HCT116 (cell line): ENCODE measurements around the gene EVL. TPM values are rescaled to one million over a fixed set of nuclear protein-coding genes. Genes with fewer than 3 reads are reported as not detected.

Experiments used
- ATAC-seq: fragments of 200-7000 bp; cut with Tn5 transposase; 2 replicates; pipeline ENCODE4 v1.9.1; 2020; ENCODE audit warnings: mild to moderate bottlenecking, moderate library complexity
- BruUV-seq: library from RNA; stranded (reverse); fragments of 400-500 nt; replicated peaks from 2 replicates; lab custom pipeline; 2021; lab: Mats Ljungman, UMichigan
- CTCF ChIA-PET: fragments of 300-600 bp; sonication (Branson Sonifier 250); formaldehyde crosslinking; loops from one replicate; lab custom pipeline; 2021; ENCODE audit warnings: antibody characterized with exemption; lab: Charles Lee
- POLR2A ChIA-PET: fragments of 300-600, 350-600 bp; sonication (Branson Sonifier 250); formaldehyde crosslinking; loops from one replicate; lab custom pipeline; 2021; ENCODE audit warnings: antibody characterized with exemption; lab: Charles Lee
- RAD21 ChIA-PET, 2 experiments: fragments of 300-600 bp; sonication (Branson Sonifier 250); formaldehyde crosslinking; loops; one replicate each; lab custom pipeline; 2023; ENCODE audit warnings: low total read pairs in 2 of 2; ENCODE audit not compliant: uncharacterized antibody in 2 of 2, unreplicated experiment in 2 of 2, low non-redundant PET in 1 of 2; lab: Charles Lee
- DNase-seq: peaks from one replicate; pipeline ENCODE4 v3.0.0-alpha.2; 2010; ENCODE audit warnings: low read depth, low spot score
- H2AFZ ChIP-seq: fragments of 200-600 bp; shearing (Covaris generic), sonication (generic); 2 replicates; pipeline ENCODE4 v1.6.1; 2017; ENCODE audit warnings: low read depth, mixed run types, mixed read lengths, antibody characterized with exemption, low read length; ENCODE audit not compliant: poor library complexity, severe bottlenecking
- H3K27ac ChIP-seq: 2 replicates; pipeline ENCODE4 v1.5.1; 2012; ENCODE audit warnings: low read depth, low read length
- H3K27me3 ChIP-seq: fragments of 200-600 bp; sonication (generic); 2 replicates; pipeline ENCODE4 v1.6.1; 2016; ENCODE audit warnings: mixed run types, low read length, mixed read lengths; ENCODE audit not compliant: insufficient read depth
- H3K36me3 ChIP-seq, 2 experiments: fragments of 200-500 bp in 1 of 2; fragments of 200-600 bp in 1 of 2; sonication (Bioruptor generic) in 1 of 2; sonication (generic) in 1 of 2; 2 replicates each; pipeline versions ENCODE4 v1.5.1 to v1.6.1; 2014 to 2016; ENCODE audit warnings: low read length in 2 of 2, inconsistent platforms in 1 of 2, mixed read lengths in 1 of 2, mixed run types in 1 of 2; ENCODE audit not compliant: insufficient read depth in 2 of 2, control insufficient read depth in 1 of 2
- H3K4me1 ChIP-seq, 2 experiments: fragments of 200-600 bp in 1 of 2; sonication (generic) in 1 of 2; 2 replicates each; pipeline versions ENCODE4 v1.5.1 to v1.6.1; 2012 to 2017; ENCODE audit warnings: low read length in 2 of 2, inconsistent platforms in 1 of 2, mild to moderate bottlenecking in 1 of 2, mixed read lengths in 1 of 2, mixed run types in 1 of 2, moderate library complexity in 1 of 2; ENCODE audit not compliant: insufficient read depth in 2 of 2, control insufficient read depth in 1 of 2
- H3K4me2 ChIP-seq: fragments of 200-600 bp; sonication (generic); 2 replicates; pipeline ENCODE4 v1.6.1; 2017; ENCODE audit warnings: mixed run types, low read length, mixed read lengths
- H3K4me3 ChIP-seq, 2 experiments: fragments of 200-600 bp in 1 of 2; sonication (generic) in 1 of 2; replicated peaks in 1 of 2; 2 replicates each; pipeline ENCODE4 v1.5.1; 2011 to 2016; ENCODE audit warnings: low read length in 2 of 2, control low read depth in 1 of 2, low read depth in 1 of 2, mild to moderate bottlenecking in 1 of 2, mixed read lengths in 1 of 2, mixed run types in 1 of 2
- H3K79me2 ChIP-seq: fragments of 200-600 bp; sonication (generic); 2 replicates; pipeline ENCODE4 v1.6.1; 2017; ENCODE audit warnings: mild to moderate bottlenecking, mixed run types, low read length, moderate library complexity, mixed read lengths; ENCODE audit not compliant: insufficient read depth
- H3K9ac ChIP-seq: fragments of 200-600 bp; sonication (generic); 2 replicates; pipeline ENCODE4 v1.6.1; 2016; ENCODE audit warnings: low read length, mixed read lengths
- H3K9me2 ChIP-seq: fragments of 200-600 bp; sonication (generic), shearing (Covaris generic); 2 replicates; pipeline ENCODE4 v1.6.1; 2017; ENCODE audit warnings: mixed run types, mild to moderate bottlenecking, moderate library complexity; ENCODE audit not compliant: insufficient read depth
- H3K9me3 ChIP-seq, 2 experiments: fragments of 200-500 bp in 1 of 2; fragments of 200-600 bp in 1 of 2; sonication (Bioruptor generic) in 1 of 2; sonication (generic) in 1 of 2; 2 replicates each; pipeline ENCODE4 v1.6.1; 2014 to 2017; ENCODE audit warnings: low read length in 2 of 2, mixed read lengths in 2 of 2, inconsistent platforms in 1 of 2, low read depth in 1 of 2, mild to moderate bottlenecking in 1 of 2, mixed run types in 1 of 2, moderate library complexity in 1 of 2; ENCODE audit not compliant: control insufficient read depth in 1 of 2, insufficient read depth in 1 of 2
- H4K20me1 ChIP-seq: fragments of 200-600 bp; sonication (generic), shearing (Covaris generic); 2 replicates; pipeline ENCODE4 v1.6.1; 2017; ENCODE audit warnings: mixed run types, mild to moderate bottlenecking, moderate library complexity; ENCODE audit not compliant: insufficient read depth
- EZH2 ChIP-seq: fragments of 200-600 bp; sonication (generic); IDR thresholded peaks from 2 replicates; pipeline ENCODE4 v1.6.1; 2017; ENCODE audit warnings: antibody characterized with exemption, mixed run types
- JUND ChIP-seq: IDR thresholded peaks from 2 replicates; pipeline ENCODE4 v1.6.1; 2012
- POLR2A ChIP-seq: IDR thresholded peaks from 2 replicates; pipeline ENCODE4 v1.7.0; 2011; ENCODE audit warnings: borderline replicate concordance; ENCODE audit not compliant: insufficient read depth, insufficient read length; ENCODE audit errors: extremely low read depth
- POLR2AphosphoS5 ChIP-seq: IDR thresholded peaks from 2 replicates; pipeline ENCODE4 v1.6.1; 2011; ENCODE audit warnings: mild to moderate bottlenecking, low read depth, low read length, moderate library complexity
- RAD21 ChIP-seq: IDR thresholded peaks from 2 replicates; pipeline ENCODE4 v1.6.1; 2012; ENCODE audit warnings: low read depth, mild to moderate bottlenecking
- SIN3A ChIP-seq: IDR thresholded peaks from 2 replicates; pipeline ENCODE4 v1.6.1; 2012; ENCODE audit warnings: low read depth
- TCF7L2 ChIP-seq: IDR thresholded peaks from 2 replicates; pipeline ENCODE4 v1.7.0; 2011; ENCODE audit warnings: borderline replicate concordance, inconsistent platforms; ENCODE audit not compliant: insufficient read depth, insufficient read length; ENCODE audit errors: extremely low read depth
- ZNF274 ChIP-seq: fragments of 200-500 bp; sonication (Bioruptor generic); IDR thresholded peaks from 2 replicates; pipeline ENCODE4 v1.6.1; 2014; ENCODE audit warnings: mild to moderate bottlenecking, low read depth, low read length, inconsistent platforms
- intact Hi-C: fragments of 100-400 bp; cut with micrococcal nuclease; formaldehyde crosslinking; loops from 2 replicates; pipeline ENCODE4 v1.10.0; 2022
- total RNA-seq: library from RNA; stranded (reverse); gene quantifications from one replicate; pipeline ENCODE4 v1.2.1, GENCODE V29; 2021; ENCODE audit not compliant: unreplicated experiment
- TF ChIP-seq, protein P1 (sequence below): IDR thresholded peaks from 2 replicates; pipeline ENCODE4 v1.6.1; 2012; ENCODE audit warnings: low read depth
- TF ChIP-seq, protein P2 (sequence below): IDR thresholded peaks from 2 replicates; pipeline ENCODE4 v1.6.1; 2012
- TF ChIP-seq, protein P3 (sequence below): IDR thresholded peaks from 2 replicates; pipeline ENCODE4 v1.6.1; 2012

EVL gene
- total RNA-seq, 1 experiment from 2014 or later = 19.9 TPM

DNA sequence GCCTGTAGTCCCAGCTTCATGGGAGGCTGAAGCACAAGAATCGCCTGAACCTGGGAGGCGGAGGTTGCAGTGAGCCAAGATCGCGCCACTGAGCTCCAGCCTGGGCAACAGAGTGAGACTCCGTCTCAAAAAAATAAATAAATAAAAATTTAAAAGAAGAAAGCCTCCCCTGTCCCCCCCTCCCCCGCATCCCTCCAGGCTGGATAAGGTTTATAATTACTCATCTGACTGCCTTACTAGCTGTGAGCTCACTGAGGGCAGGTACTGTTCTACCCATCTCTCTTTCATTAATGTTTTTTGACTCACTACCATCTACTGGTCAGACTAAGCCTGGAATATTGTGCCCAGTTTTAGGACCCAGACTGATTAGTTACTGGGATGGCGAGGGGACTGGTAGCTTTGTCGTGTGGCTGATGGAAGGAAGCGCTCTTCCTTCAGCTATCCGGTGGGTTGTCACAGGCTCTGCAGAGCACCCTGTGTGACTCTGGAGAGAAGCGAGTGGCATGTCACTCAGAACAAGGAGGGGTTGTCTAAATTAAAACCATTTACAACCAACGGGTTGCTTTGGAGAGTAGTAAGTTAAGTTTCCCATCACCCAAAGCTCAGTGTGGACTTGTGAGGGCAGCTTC, 16.9 kb downstream of the EVL start (continued):
- TF ChIP-seq, protein P1, sequence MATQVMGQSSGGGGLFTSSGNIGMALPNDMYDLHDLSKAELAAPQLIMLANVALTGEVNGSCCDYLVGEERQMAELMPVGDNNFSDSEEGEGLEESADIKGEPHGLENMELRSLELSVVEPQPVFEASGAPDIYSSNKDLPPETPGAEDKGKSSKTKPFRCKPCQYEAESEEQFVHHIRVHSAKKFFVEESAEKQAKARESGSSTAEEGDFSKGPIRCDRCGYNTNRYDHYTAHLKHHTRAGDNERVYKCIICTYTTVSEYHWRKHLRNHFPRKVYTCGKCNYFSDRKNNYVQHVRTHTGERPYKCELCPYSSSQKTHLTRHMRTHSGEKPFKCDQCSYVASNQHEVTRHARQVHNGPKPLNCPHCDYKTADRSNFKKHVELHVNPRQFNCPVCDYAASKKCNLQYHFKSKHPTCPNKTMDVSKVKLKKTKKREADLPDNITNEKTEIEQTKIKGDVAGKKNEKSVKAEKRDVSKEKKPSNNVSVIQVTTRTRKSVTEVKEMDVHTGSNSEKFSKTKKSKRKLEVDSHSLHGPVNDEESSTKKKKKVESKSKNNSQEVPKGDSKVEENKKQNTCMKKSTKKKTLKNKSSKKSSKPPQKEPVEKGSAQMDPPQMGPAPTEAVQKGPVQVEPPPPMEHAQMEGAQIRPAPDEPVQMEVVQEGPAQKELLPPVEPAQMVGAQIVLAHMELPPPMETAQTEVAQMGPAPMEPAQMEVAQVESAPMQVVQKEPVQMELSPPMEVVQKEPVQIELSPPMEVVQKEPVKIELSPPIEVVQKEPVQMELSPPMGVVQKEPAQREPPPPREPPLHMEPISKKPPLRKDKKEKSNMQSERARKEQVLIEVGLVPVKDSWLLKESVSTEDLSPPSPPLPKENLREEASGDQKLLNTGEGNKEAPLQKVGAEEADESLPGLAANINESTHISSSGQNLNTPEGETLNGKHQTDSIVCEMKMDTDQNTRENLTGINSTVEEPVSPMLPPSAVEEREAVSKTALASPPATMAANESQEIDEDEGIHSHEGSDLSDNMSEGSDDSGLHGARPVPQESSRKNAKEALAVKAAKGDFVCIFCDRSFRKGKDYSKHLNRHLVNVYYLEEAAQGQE = no peak
- no peak for TF ChIP-seq RAD21
- no peak for TF ChIP-seq POLR2AphosphoS5
- no peak for TF ChIP-seq TCF7L2
- TF ChIP-seq, protein P2, sequence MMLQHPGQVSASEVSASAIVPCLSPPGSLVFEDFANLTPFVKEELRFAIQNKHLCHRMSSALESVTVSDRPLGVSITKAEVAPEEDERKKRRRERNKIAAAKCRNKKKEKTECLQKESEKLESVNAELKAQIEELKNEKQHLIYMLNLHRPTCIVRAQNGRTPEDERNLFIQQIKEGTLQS = no peak
- no peak for TF ChIP-seq JUND
- no peak for TF ChIP-seq ZNF274

DNA sequence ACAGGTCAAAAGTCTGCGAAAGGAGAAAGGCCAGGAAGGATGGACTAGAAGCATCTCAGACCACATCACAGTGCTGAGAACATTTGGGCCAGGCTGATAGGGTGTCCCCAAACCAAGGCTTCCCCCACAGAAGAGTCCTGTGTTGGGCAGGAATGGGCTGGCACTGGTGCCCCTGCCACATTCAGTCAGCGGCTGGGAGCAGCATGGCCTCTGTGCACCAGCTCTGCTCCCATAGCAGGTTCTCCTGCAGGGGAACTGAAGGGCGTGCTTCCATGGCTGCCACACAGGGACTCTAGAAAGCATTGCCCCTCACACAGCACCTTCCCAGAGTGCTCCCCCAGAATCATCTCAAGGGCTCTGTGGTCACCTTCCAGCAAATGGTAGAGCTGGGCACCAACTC, 17.5 kb downstream of the EVL start:
- no peaks in the 10 kb centered on the region for H4K20me1 ChIP-seq
- no peak overlapping the region for H3K27ac ChIP-seq
- no peaks in the 10 kb centered on the region for H3K9me3 ChIP-seq
- H3K9me2 ChIP-seq = no peaks in the 10 kb centered on the region
- H3K4me3 ChIP-seq = no peak overlapping the region
- ChIA-PET CTCF (interaction anchor here (1.0 to 1.7 kb wide), 2 partner anchors 26 to 183 kb away, joined by 3 to 4 read pairs; no protein-coding TSS in a partner anchor), POLR2A (interaction anchor here (1.0 kb wide), 1 partner anchor 9 kb away, joined by 7 read pairs; no protein-coding TSS in a partner anchor), RAD21 (no interaction called here)
- H3K4me2 ChIP-seq = no peak overlapping the region
- DNase-seq = no peak
- TF ChIP-seq POLR2A = no peak
- TF ChIP-seq SIN3A = no peak
- TF ChIP-seq, protein P3, sequence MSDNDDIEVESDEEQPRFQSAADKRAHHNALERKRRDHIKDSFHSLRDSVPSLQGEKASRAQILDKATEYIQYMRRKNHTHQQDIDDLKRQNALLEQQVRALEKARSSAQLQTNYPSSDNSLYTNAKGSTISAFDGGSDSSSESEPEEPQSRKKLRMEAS = no peak
- TF ChIP-seq EZH2 = no peak
- no peak for ATAC-seq
- no TSS peak for BruUV-seq
- H3K36me3 ChIP-seq = no peaks in the 10 kb centered on the region
- no peak overlapping the region for H3K9ac ChIP-seq
- no peaks in the 10 kb centered on the region for H3K4me1 ChIP-seq
- H3K79me2 ChIP-seq = no peaks in the 10 kb centered on the region
- intact Hi-C loops = no loop called here
- H2AFZ ChIP-seq = no peak overlapping the region
- no peaks in the 10 kb centered on the region for H3K27me3 ChIP-seq
